Activated CD8-positive, alpha-beta memory T cell treated with anti-CD3 and anti-CD28 coated beads for 36 hours (primary cell): ENCODE results near the gene PGBD5. TPM values are rescaled to one million over a fixed set of nuclear protein-coding genes. Genes with fewer than 3 reads are reported as not detected.

Experiments
- CTCF ChIA-PET: fragments of 350-600 bp; sonication (Branson Sonifier 250); formaldehyde crosslinking; loops from one replicate; lab custom pipeline; 2021; ENCODE audit warnings: antibody characterized with exemption; lab: Charles Lee
- POLR2A ChIA-PET: fragments of 350-600 bp; sonication (Branson Sonifier 250); formaldehyde crosslinking; loops from one replicate; lab custom pipeline; 2021; ENCODE audit warnings: antibody characterized with exemption; lab: Charles Lee
- total RNA-seq, 2 experiments: library from RNA; stranded (reverse); gene quantifications; one replicate each; pipeline ENCODE4 v1.2.3, GENCODE V29; 2021

PGBD5 gene
- total RNA-seq, 2 experiments from 2014 or later, result 0.04 TPM; not detected in 1

- CTCF ChIA-PET, result no interaction called here
- POLR2A ChIA-PET, result no interaction called here
Observed at GRCh38 chr1:230356869-230357794, 69.0 kb downstream of the PGBD5 start.

GRCh38 chr1:230356190-230356589, 69.9 kb downstream of the PGBD5 start:
- POLR2A ChIA-PET, result no interaction called here
- CTCF ChIA-PET, result no interaction called here

- CTCF ChIA-PET, result no interaction called here
- POLR2A ChIA-PET, result no interaction called here
Observed at GRCh38 chr1:230355594-230355993, 70.5 kb downstream of the PGBD5 start.

GRCh38 chr1:230355128-230355527, 71.0 kb downstream of the PGBD5 start:
- ChIA-PET POLR2A (no interaction called here), CTCF (no interaction called here)

GRCh38 chr1:230354005-230354404, 72.1 kb downstream of the PGBD5 start:
- CTCF ChIA-PET, result no interaction called here
- POLR2A ChIA-PET, result no interaction called here

- ChIA-PET POLR2A (no interaction called here), CTCF (no interaction called here)
Observed at GRCh38 chr1:230352537-230352936, 73.6 kb downstream of the PGBD5 start.

GRCh38 chr1:230351983-230352382, 74.1 kb downstream of the PGBD5 start:
- ChIA-PET POLR2A (no interaction called here), CTCF (no interaction called here)

GRCh38 chr1:230351514-230351913, 74.6 kb downstream of the PGBD5 start:
- ChIA-PET POLR2A (no interaction called here), CTCF (no interaction called here)

GRCh38 chr1:230350208-230350921, 75.8 kb downstream of the PGBD5 start:
- ChIA-PET POLR2A (no interaction called here), CTCF (no interaction called here)

GRCh38 chr1:230349020-230349393, 77.1 kb downstream of the PGBD5 start:
- POLR2A ChIA-PET, result no interaction called here
- CTCF ChIA-PET, result interaction anchor here (0.7 kb wide), 1 partner anchor 1103 kb away, joined by 5 read pairs; no protein-coding TSS in a partner anchor

GRCh38 chr1:230348386-230349019, 77.6 kb downstream of the PGBD5 start:
- ChIA-PET CTCF (interaction anchor here (0.7 kb wide), 1 partner anchor 1103 kb away, joined by 5 read pairs; no protein-coding TSS in a partner anchor), POLR2A (no interaction called here)

- POLR2A ChIA-PET, result no interaction called here
- CTCF ChIA-PET, result no interaction called here
Observed at GRCh38 chr1:230347896-230348295, 78.2 kb downstream of the PGBD5 start.

- ChIA-PET POLR2A (no interaction called here), CTCF (no interaction called here)
Observed at GRCh38 chr1:230345139-230345885, 80.8 kb downstream of the PGBD5 start.

GRCh38 chr1:230342699-230343098, 83.4 kb downstream of the PGBD5 start:
- POLR2A ChIA-PET, result no interaction called here
- CTCF ChIA-PET, result no interaction called here

GRCh38 chr1:230342019-230342418, 84.1 kb downstream of the PGBD5 start:
- CTCF ChIA-PET, result interaction anchor here (0.9 kb wide), 1 partner anchor 22 kb away, joined by 5 read pairs; no protein-coding TSS in a partner anchor
- POLR2A ChIA-PET, result no interaction called here

- ChIA-PET CTCF (interaction anchor here (0.9 kb wide), 1 partner anchor 21 kb away, joined by 5 read pairs; no protein-coding TSS in a partner anchor), POLR2A (no interaction called here)
Observed at GRCh38 chr1:230341162-230341546, 85.0 kb downstream of the PGBD5 start.

- ChIA-PET POLR2A (no interaction called here), CTCF (no interaction called here)
Observed at GRCh38 chr1:230340526-230341161, 85.5 kb downstream of the PGBD5 start.

- ChIA-PET POLR2A (no interaction called here), CTCF (interaction anchor here (0.7 kb wide), 1 partner anchor 193 kb away, joined by 3 read pairs; no protein-coding TSS in a partner anchor)
Observed at GRCh38 chr1:230339033-230339432, 87.1 kb downstream of the PGBD5 start.

- POLR2A ChIA-PET, result no interaction called here
- CTCF ChIA-PET, result no interaction called here
Observed at GRCh38 chr1:230337266-230337665, 88.9 kb downstream of the PGBD5 start.
